AG09319 (cell line): ENCODE results near the gene PFKFB1.
"Not testable (repeated sequence)": the region's sequence is repeated elsewhere in the genome, so short reads cannot be mapped to it uniquely, and the experiment has no call there.

Experiments
- DNase-seq: peaks from one replicate; pipeline ENCODE4 v3.0.0-alpha.2; 2010; ENCODE audit warnings: low read depth; ENCODE audit errors: extremely low read depth
- CTCF ChIP-seq: IDR thresholded peaks from 2 replicates; pipeline ENCODE4 v1.5.1; 2011; ENCODE audit warnings: low read depth, mild to moderate bottlenecking, inconsistent platforms, low read length, moderate library complexity

PFKFB1 gene

DNA sequence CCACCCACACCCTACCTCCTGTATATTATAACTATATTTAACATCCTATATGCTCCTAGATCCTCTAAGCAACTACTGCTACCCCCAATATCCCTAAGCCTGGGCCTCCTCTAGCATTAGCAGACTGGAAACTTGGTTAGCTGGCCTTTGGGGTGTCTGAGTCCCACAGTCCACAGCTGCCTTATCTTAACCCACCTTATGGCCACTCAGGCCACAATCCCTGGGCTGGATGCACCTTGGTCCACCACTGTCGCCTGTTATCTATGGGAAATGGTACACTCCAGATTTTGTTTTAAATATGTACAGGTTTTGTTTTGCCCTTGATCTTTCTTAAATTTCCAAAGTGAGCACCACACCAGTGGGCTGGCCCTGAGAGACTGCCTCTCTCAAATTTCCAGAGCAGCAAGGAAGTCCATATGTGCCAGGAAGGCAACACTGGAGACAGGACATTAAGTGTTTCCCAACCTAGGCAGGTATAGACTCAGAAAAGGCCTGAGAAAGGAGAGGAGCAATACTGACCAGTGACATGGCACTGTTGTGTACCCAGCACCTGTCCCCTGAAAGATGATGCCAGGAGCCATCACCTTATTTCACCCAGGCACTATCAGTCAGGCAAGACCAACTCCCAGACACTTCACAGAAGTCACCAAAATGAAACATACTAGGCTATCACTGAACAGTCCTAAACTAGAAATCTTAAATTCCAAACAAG is 921 bp downstream of the PFKFB1 start:
- no peak for DNase-seq
- TF ChIP-seq CTCF, result no peak

GRCh38 chrX:54991706-54992105 is 2.3 kb downstream of the PFKFB1 start:
- no peak for DNase-seq
- TF ChIP-seq CTCF, result no peak

DNA sequence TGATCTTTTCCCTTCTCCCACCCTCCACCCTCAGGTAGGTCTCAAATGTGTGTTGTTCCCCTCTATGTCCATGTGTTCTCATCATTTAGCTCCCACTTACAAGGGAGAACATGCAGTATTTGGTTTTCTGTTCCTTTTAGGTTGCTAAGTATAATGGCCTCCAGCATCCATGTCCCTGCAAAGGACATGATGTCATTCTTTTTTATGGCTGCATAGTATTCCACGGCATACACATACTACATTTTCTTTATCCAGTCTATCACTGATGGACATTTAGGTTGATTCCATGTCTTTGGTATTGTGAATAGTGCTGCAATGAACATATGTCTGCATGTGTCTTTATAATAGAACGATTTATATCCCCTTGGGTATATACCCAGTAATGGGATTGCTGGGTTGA is 10.7 kb downstream of the PFKFB1 start:
- DNase-seq, result not testable (repeated sequence)

- DNase-seq, result no peak
- no peak for TF ChIP-seq CTCF
Observed at GRCh38 chrX:54980334-54980733, 13.7 kb downstream of the PFKFB1 start.

GRCh38 chrX:54979432-54979831 is 14.6 kb downstream of the PFKFB1 start:
- no peak for DNase-seq
- no peak for TF ChIP-seq CTCF

DNA sequence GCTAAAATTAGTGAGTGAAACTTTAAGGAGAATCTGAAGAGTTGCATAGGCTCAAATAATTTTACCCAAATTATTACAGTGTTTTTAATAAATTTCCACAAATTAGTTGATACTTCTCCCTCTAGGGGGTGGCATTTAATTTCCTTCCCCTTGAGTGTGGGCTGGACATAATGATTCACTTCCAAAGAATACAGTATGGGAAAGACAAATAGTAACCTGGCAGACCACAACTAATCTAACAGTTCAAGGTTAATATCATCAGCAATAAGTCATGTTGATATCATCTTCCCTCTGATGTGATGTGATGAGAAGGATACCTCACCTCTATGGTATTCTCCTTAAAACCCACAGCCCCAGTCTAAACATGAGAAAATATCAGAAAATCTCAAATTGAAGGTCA is 15.5 kb downstream of the PFKFB1 start:
- no peak for DNase-seq
- TF ChIP-seq CTCF, result no peak

DNA sequence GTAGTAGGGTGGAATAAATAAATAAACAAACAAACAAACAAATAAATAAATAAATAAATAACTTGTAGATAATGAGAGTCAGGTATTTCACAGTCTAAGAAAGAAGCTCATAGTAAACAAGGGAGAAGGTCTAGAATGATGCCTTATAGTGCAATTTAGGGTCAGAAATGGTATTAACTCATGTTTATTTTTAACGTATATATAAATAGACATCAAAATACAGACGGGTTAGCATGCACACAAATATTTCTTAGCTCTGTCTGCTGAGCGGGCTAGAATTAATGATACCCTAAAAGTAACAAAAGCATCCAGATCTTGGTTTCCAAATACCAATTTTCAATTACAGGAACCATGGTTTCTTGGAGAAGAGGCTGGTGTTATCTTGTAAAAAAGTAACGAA is 16.6 kb downstream of the PFKFB1 start:
- DNase-seq, result no peak
- no peak for TF ChIP-seq CTCF
